ENCODE data around the gene CDC42BPB. TPM values are rescaled to one million over a fixed set of nuclear protein-coding genes. Genes with fewer than 3 reads are reported as not detected.

The CDC42BPB gene
- total RNA-seq, 1 experiment from 2014 or later, result 84.4 TPM

GRCh38 chr14:102945346-102946130, 111.8 kb downstream of the CDC42BPB start:
- BruUV-seq (replicated peaks), result no TSS peak
- Histone ChIP-seq H3K27me3 (ENCODE audit: control insufficient read depth, insufficient read depth, low read length) (no peaks in the 10 kb centered on the region), H3K27ac (ENCODE audit: low read length) (no peak overlapping the region), H3K4me3 (ENCODE audit: low read depth in 2 of 2, low read length in 2 of 2) (no peak overlapping the region), H3K4me1 (ENCODE audit: control insufficient read depth, insufficient read depth, low read length) (no peaks in the 10 kb centered on the region), H3K9me3 (ENCODE audit: control insufficient read depth, insufficient read depth, low read depth, low read length) (no peaks in the 10 kb centered on the region), H3K36me3 (ENCODE audit: control insufficient read depth, insufficient read depth, low read length) (0 out of 2 replicates have a peak, but pooled peaks cover 2% of the 10 kb centered on the region)
- in situ Hi-C loops (cut with HindIII; ENCODE audit: low pct_unique_long_range_greater_than_20kb, low sequenced_read_pairs), result no loop called here
- POLR2A ChIA-PET, result no interaction called here
- CTCF ChIA-PET, result no interaction called here
- TF ChIP-seq POLR2AphosphoS5 (IDR thresholded peaks at IDR 0.05; ENCODE audit: low read depth, low read length), result no peak
- no peak for TF ChIP-seq REST (IDR thresholded peaks at IDR 0.05; ENCODE audit: insufficient read depth in 1 of 2, low read depth in 2 of 2, low read length in 1 of 2)
- TF ChIP-seq CTCF (IDR thresholded peaks at IDR 0.05), result no peak
- TF ChIP-seq TCF7L2 (IDR thresholded peaks at IDR 0.05; ENCODE audit: low read depth, low read length), result no peak
- no peak for TF ChIP-seq SIN3A (IDR thresholded peaks at IDR 0.05; ENCODE audit: borderline replicate concordance, insufficient read depth, low read depth, low read length)
- DNase-seq (ENCODE audit: low read depth, low spot score) (no peak), ATAC-seq (no peak)
- intact Hi-C loops (cut with micrococcal nuclease; ENCODE audit: unreplicated experiment), result no loop called here

- TF ChIP-seq CTCF (IDR thresholded peaks at IDR 0.05) (no peak), TCF7L2 (IDR thresholded peaks at IDR 0.05; ENCODE audit: low read depth, low read length) (no peak), SIN3A (IDR thresholded peaks at IDR 0.05; ENCODE audit: borderline replicate concordance, insufficient read depth, low read depth, low read length) (no peak), REST (IDR thresholded peaks at IDR 0.05; ENCODE audit: insufficient read depth in 1 of 2, low read depth in 2 of 2, low read length in 1 of 2) (no peak), POLR2AphosphoS5 (IDR thresholded peaks at IDR 0.05; ENCODE audit: low read depth, low read length) (no peak)
- ATAC-seq, result no peak; the same call in 1 of the 2 replicates
Observed at GRCh38 chr14:102944448-102945330, 112.7 kb downstream of the CDC42BPB start.

More at GRCh38 chr14:102944448-102945330, 112.7 kb downstream of the CDC42BPB start:
- DNase-seq (ENCODE audit: low read depth, low spot score), result no peak
- intact Hi-C loops (cut with micrococcal nuclease; ENCODE audit: unreplicated experiment) (no loop called here), in situ Hi-C loops (cut with HindIII; ENCODE audit: low pct_unique_long_range_greater_than_20kb, low sequenced_read_pairs) (no loop called here)
- Histone ChIP-seq H3K27me3 (ENCODE audit: control insufficient read depth, insufficient read depth, low read length) (no peaks in the 10 kb centered on the region), H3K4me3 (ENCODE audit: low read depth in 2 of 2, low read length in 2 of 2) (no peak overlapping the region), H3K9me3 (ENCODE audit: control insufficient read depth, insufficient read depth, low read depth, low read length) (no peaks in the 10 kb centered on the region), H3K4me1 (ENCODE audit: control insufficient read depth, insufficient read depth, low read length) (no peaks in the 10 kb centered on the region), H3K27ac (ENCODE audit: low read length) (no peak overlapping the region), H3K36me3 (ENCODE audit: control insufficient read depth, insufficient read depth, low read length) (0 out of 2 replicates have a peak, but pooled peaks cover 2% of the 10 kb centered on the region)
- BruUV-seq (replicated peaks), result no TSS peak
- ChIA-PET CTCF (no interaction called here), POLR2A (interaction anchor here (0.6 kb wide), 1 partner anchor 161 kb away, joined by 3 read pairs; no protein-coding TSS in a partner anchor)

Measured in Panc1 (cell line).